ENCODE data around the gene TOR1A.
A peak's percentile ranks its signal among the peaks of the same experiment; 100 is the strongest.
"Not testable (repeated sequence)": the region's sequence is repeated elsewhere in the genome, so short reads cannot be mapped to it uniquely, and the experiment has no call there.

Gene TOR1A

GRCh38 chr9:129822898-129823541 lies 916 bp downstream of the TOR1A start:
- DNase-seq (ENCODE audit: low read depth, low spot score): no peak

GRCh38 chr9:129816501-129817435 lies 7.2 kb downstream of the TOR1A start:
- no peak for DNase-seq (ENCODE audit: low read depth, low spot score)

- DNase-seq (ENCODE audit: low read depth, low spot score): no peak
Measured at GRCh38 chr9:129815278-129815677, 8.7 kb downstream of the TOR1A start.

GRCh38 chr9:129814432-129815223 lies 9.3 kb downstream of the TOR1A start:
- no peak for DNase-seq (ENCODE audit: low read depth, low spot score)

- DNase-seq (ENCODE audit: low read depth, low spot score): no peak
Measured at GRCh38 chr9:129813661-129814060, 10.3 kb downstream of the TOR1A start.

GRCh38 chr9:129812385-129812784 lies 11.6 kb downstream of the TOR1A start:
- no peak for DNase-seq (ENCODE audit: low read depth, low spot score)

GRCh38 chr9:129811967-129812363 lies 12.0 kb downstream of the TOR1A start:
- no peak for DNase-seq (ENCODE audit: low read depth, low spot score)

- no peak for DNase-seq (ENCODE audit: low read depth, low spot score)
Measured at GRCh38 chr9:129810788-129811187, 13.1 kb downstream of the TOR1A start.

GRCh38 chr9:129810116-129810515 lies 13.8 kb downstream of the TOR1A start:
- DNase-seq (ENCODE audit: low read depth, low spot score): no peak

GRCh38 chr9:129809346-129809745 lies 14.6 kb downstream of the TOR1A start:
- DNase-seq (ENCODE audit: low read depth, low spot score): no peak

GRCh38 chr9:129806061-129806460 lies 17.9 kb downstream of the TOR1A start:
- DNase-seq (ENCODE audit: low read depth, low spot score): no peak

GRCh38 chr9:129803676-129804060 lies 20.3 kb downstream of the TOR1A start:
- no peak for DNase-seq (ENCODE audit: low read depth, low spot score)

GRCh38 chr9:129802833-129803675 lies 20.9 kb downstream of the TOR1A start, which contains the start of gene TOR1B:
Gene TOR1B, plus strand, starts transcription at chr9:129803184. Its CDS starts 29 bp downstream, at chr9:129803213.
- DNase-seq (ENCODE audit: low read depth, low spot score): peak; percentile 65

GRCh38 chr9:129801504-129801903 lies 22.4 kb downstream of the TOR1A start:
- no peak for DNase-seq (ENCODE audit: low read depth, low spot score)

GRCh38 chr9:129798973-129799372 lies 25.0 kb downstream of the TOR1A start:
- DNase-seq (ENCODE audit: low read depth, low spot score): no peak

GRCh38 chr9:129796029-129796428 lies 27.9 kb downstream of the TOR1A start:
- DNase-seq (ENCODE audit: low read depth, low spot score): not testable (repeated sequence)

GRCh38 chr9:129794549-129794948 lies 29.4 kb downstream of the TOR1A start:
- DNase-seq (ENCODE audit: low read depth, low spot score): no peak

GRCh38 chr9:129786481-129786880 lies 37.5 kb downstream of the TOR1A start:
- DNase-seq (ENCODE audit: low read depth, low spot score): no peak

- no peak for DNase-seq (ENCODE audit: low read depth, low spot score)
Measured at GRCh38 chr9:129785866-129786265, 38.1 kb downstream of the TOR1A start.

GRCh38 chr9:129784970-129785369 lies 39.0 kb downstream of the TOR1A start:
- DNase-seq (ENCODE audit: low read depth, low spot score): not testable (repeated sequence)

All from iPS DF 19.7 (cell line).